GM19240 (cell line): ENCODE measurements around the gene AFF1.
"Not testable (repeated sequence)": the region's sequence is repeated elsewhere in the genome, so short reads cannot be mapped to it uniquely, and the experiment has no call there.

Experiments used
- DNase-seq: peaks from one replicate; pipeline ENCODE4 v3.0.0; 2011; ENCODE audit warnings: low spot score; ENCODE audit not compliant: insufficient read length

Gene AFF1

GRCh38 chr4:87007528-87008446, 73.0 kb downstream of the AFF1 start:
- no peak for DNase-seq

GRCh38 chr4:87009095-87009648, 74.4 kb downstream of the AFF1 start:
- no peak for DNase-seq

- DNase-seq: no peak
These were observed 75.4 kb downstream of the AFF1 start for GRCh38 chr4:87010192-87010591.

GRCh38 chr4:87011340-87012034, 76.7 kb downstream of the AFF1 start:
- DNase-seq: no peak

DNA sequence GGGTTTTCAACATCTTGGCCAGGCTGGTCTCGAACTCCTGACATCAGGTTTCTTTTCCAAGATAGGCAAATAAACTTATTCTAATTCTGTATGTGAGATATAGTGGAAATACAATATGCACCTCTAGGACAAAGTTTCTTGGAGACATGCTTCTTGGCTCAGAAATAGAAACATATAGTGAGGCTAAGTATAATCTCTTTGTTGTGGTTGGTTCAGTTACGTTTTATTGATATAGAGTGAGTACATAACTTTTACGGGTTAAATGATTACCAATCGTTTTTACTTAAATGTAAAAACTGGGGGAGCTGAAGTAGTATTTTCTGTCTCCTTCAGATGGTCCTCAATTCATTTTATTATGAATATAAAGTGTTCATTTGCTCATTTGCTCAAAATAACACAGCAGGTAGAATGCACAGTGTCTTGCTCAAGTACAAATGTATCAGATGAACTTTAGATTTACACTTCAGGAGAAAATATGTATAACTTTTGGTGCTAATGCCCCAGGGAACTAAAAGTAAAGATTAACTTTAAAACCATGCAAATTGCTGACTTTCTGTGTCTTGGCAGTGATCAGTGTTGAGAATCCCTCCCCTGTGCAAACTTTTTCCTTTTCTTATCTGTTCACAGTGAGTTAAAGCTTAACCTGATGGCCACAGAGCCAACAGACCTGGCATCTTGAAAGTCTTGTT, 77.6 kb downstream of the AFF1 start:
- no peak for DNase-seq

DNA sequence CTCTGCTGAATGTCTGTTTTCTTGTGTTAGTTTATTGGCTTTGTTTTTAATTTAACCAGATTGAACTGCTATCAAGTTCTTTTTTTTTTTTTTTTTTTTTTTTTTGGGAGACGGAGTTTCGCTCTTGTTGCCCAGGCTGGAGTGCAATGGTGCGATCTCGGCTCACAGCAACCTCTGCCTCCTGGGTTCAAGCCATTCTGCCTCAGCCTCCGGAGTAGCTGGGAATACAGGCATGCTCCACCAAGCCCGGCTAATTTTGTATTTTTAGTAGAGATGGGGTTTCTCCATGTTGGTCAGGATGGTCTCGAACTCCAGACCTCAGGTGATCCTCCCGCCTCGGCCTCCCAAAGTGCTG, 78.1 kb downstream of the AFF1 start:
- DNase-seq: not testable (repeated sequence)

GRCh38 chr4:87014284-87014782, 79.5 kb downstream of the AFF1 start:
- DNase-seq: no peak

GRCh38 chr4:87015416-87015815, 80.6 kb downstream of the AFF1 start:
- no peak for DNase-seq

DNA sequence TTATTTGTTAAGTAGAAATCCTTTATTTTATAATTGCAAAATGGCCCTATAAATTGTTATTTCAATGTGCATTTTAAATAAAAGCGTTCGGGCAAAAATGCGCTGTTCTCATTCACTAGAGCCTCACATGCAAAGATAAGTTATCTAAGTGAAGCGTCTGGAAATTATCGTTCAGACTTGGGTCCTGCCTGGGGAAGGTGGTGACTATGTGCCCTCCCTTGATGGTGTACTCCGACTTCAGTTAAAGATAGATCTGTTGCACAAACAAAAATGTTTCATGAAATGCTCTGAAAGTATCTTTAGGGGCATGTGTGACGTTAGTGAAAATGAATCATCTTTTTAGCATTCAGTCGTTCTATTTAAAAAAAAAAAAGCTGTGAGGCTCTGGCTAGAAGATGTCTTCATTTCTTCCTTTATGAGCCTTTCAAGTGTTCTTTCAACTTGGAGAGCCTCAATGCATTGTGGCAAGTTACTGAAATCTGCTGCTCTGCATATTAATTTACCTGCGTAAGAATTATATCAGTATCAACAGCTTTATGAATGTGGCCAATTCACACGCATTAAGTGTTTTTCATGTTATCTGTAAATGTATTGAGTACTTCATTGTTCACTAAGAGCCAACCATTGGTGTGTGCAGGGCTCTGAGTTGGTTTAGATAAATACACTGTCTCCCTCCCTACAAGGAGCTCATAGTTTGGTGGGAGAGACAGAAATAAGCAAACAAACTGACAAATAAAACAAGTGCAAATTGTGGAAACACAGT, 83.0 kb downstream of the AFF1 start:
- DNase-seq: no peak

GRCh38 chr4:87018753-87019152, 83.9 kb downstream of the AFF1 start:
- DNase-seq: no peak

GRCh38 chr4:87019246-87019791, 84.5 kb downstream of the AFF1 start:
- no peak for DNase-seq

- no peak for DNase-seq
These were observed 85.1 kb downstream of the AFF1 start for GRCh38 chr4:87019898-87020297.

GRCh38 chr4:87024201-87024600, 89.4 kb downstream of the AFF1 start:
- DNase-seq: no peak

- no peak for DNase-seq
These were observed 90.3 kb downstream of the AFF1 start for GRCh38 chr4:87025023-87025613.

- no peak for DNase-seq
These were observed 90.8 kb downstream of the AFF1 start for GRCh38 chr4:87025614-87026041.

DNA sequence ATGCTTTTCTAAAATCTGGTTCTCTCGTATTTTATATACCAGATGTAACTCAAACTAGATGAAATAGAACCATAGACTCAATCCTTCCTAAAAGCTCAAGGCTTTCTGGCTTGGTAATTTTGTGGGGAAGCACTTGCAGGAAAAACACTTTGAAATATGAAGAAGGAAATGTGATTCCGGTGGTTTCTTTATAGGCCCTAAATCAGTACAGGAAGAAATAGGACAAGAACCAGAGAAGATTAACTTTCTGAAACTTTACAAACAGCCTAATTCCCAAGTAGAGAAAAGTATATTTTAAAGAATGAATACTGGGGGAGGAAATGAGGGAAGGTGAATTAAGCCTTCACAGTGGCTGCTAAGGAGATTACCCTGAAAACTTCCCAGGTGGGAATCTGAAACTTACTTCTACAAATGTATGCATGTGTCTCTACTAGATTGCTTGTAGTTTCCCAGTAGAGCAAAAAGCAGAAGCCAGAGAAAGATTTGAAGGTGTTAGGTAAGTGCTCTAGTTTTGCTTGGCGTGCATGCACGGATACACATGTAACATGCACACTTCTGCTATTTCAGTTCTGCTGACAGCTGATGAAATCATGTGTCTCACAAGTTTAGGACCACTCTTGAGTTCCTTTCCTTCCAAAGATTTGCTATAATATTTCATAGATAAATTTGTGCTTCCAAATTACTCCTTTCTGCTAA, 92.1 kb downstream of the AFF1 start:
- peak; percentile 28 for DNase-seq

DNA sequence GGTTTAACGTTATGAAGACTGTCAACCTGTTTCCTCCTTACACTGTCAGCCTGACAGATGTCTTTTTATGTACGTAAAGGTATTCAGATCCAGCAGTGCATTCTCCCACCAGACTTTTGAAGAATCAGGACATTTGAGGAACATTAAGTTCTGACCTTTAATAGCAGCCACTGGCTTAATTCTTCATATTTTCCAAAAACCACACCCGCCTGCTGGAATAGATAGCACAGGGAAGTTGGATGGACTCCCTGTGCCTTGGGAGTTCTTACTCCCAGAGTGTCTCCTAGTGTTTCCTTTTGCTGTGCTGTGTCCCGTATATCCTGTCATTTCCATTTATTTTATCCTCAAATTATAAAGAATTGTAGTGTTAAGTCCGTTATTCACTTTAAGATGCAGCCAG, 94.5 kb downstream of the AFF1 start:
- DNase-seq: no peak

- no peak for DNase-seq
These were observed 95.3 kb downstream of the AFF1 start for GRCh38 chr4:87030124-87030523.

GRCh38 chr4:87030755-87031441, 96.1 kb downstream of the AFF1 start:
- DNase-seq: no peak
